Measurements from ENCODE around the gene NNT. TPM values are rescaled to one million over a fixed set of nuclear protein-coding genes. Genes with fewer than 3 reads are reported as not detected.

NNT gene
- polyA plus RNA-seq, 3 donors = 17.1 to 47.2 (median 41.2) TPM

GRCh38 chr5:43677253-43677652 is 74.3 kb downstream of the NNT start:
- Histone ChIP-seq H3K4me3 (replicated peaks in 1 of 3; ENCODE audit: low read depth in 2 of 3, low read length in 3 of 3) (no peak overlapping the region), H3K9me3 (replicated peaks in 1 of 2; ENCODE audit: control insufficient read depth in 1 of 2, insufficient read depth in 1 of 2, low read length in 2 of 2) (no peaks in the 10 kb centered on the region), H3K27me3 (ENCODE audit: control insufficient read depth in 2 of 2, insufficient read depth in 2 of 2, low read length in 2 of 2) (no peaks in the 10 kb centered on the region), H2AFZ (ENCODE audit: insufficient read depth, low read depth, low read length, poor library complexity, severe bottlenecking) (no peak overlapping the region), H3K79me2 (ENCODE audit: insufficient read depth, low read length) (no peaks in the 10 kb centered on the region), H3K36me3 (replicated peaks in 1 of 2; ENCODE audit: control insufficient read depth in 1 of 2, insufficient read depth in 2 of 2, low read length in 2 of 2) (peaks cover 35 to 87% of the 10 kb centered on the region in 2 donors), H3K4me1 (ENCODE audit: control insufficient read depth in 1 of 2, insufficient read depth in 2 of 2, low read length in 2 of 2) (no peaks in the 10 kb centered on the region), H3K9ac (ENCODE audit: insufficient read depth, low read length, poor library complexity, severe bottlenecking) (no peak overlapping the region), H3K4me2 (replicated peaks; ENCODE audit: extremely low read depth, low read length, poor library complexity, severe bottlenecking) (no peak overlapping the region), H4K20me1 (ENCODE audit: insufficient read depth, low read length) (no peaks in the 10 kb centered on the region), H3K27ac (ENCODE audit: low read depth in 1 of 2, low read length in 2 of 2) (no peak overlapping the region)
- Mint-ChIP-seq H3K4me1 (no peaks in the 10 kb centered on the region), H3K27me3 (ENCODE audit: low read depth in 3 of 3) (peaks cover 0 to under 1% (median 0%) of the 10 kb centered on the region in 3 donors), H3K27ac (no peak overlapping the region), H3K4me3 (no peak overlapping the region), H3K36me3 (peaks cover 32 to 43% of the 10 kb centered on the region in 2 donors), H3K9me3 (no peaks in the 10 kb centered on the region)
- TF ChIP-seq, protein P1, sequence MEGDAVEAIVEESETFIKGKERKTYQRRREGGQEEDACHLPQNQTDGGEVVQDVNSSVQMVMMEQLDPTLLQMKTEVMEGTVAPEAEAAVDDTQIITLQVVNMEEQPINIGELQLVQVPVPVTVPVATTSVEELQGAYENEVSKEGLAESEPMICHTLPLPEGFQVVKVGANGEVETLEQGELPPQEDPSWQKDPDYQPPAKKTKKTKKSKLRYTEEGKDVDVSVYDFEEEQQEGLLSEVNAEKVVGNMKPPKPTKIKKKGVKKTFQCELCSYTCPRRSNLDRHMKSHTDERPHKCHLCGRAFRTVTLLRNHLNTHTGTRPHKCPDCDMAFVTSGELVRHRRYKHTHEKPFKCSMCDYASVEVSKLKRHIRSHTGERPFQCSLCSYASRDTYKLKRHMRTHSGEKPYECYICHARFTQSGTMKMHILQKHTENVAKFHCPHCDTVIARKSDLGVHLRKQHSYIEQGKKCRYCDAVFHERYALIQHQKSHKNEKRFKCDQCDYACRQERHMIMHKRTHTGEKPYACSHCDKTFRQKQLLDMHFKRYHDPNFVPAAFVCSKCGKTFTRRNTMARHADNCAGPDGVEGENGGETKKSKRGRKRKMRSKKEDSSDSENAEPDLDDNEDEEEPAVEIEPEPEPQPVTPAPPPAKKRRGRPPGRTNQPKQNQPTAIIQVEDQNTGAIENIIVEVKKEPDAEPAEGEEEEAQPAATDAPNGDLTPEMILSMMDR (IDR thresholded peaks at IDR 0.05) = no peak
- DNase-seq = no peak
- 97% methylated on average over 3 of the region's 4 CpGs for WGBS (ENCODE audit: insufficient coverage)
- intact Hi-C loops (cut with micrococcal nuclease) = no loop called here

GRCh38 chr5:43679214-43679613 is 76.2 kb downstream of the NNT start:
- H3K36me3 ChIP-seq (replicated peaks in 1 of 2; ENCODE audit: control insufficient read depth in 1 of 2, insufficient read depth in 2 of 2, low read length in 2 of 2) = peaks cover 51 to 87% of the 10 kb centered on the region in 2 donors
- Mint-ChIP-seq H3K27ac (no peak overlapping the region), H3K27me3 (ENCODE audit: low read depth in 3 of 3) (peaks cover 0 to 2% (median 0%) of the 10 kb centered on the region in 3 donors), H3K4me3 (no peak overlapping the region), H3K36me3 (peaks cover 35 to 44% of the 10 kb centered on the region in 2 donors), H3K4me1 (no peaks in the 10 kb centered on the region), H3K9me3 (no peaks in the 10 kb centered on the region)
- no peak overlapping the region for H3K27ac ChIP-seq (ENCODE audit: low read depth in 1 of 2, low read length in 2 of 2)
- no peak overlapping the region for H3K9ac ChIP-seq (ENCODE audit: insufficient read depth, low read length, poor library complexity, severe bottlenecking)
- no peaks in the 10 kb centered on the region for H4K20me1 ChIP-seq (ENCODE audit: insufficient read depth, low read length)
- TF ChIP-seq, protein P1 (IDR thresholded peaks at IDR 0.05) = no peak
- no peaks in the 10 kb centered on the region for H3K79me2 ChIP-seq (ENCODE audit: insufficient read depth, low read length)
- H3K27me3 ChIP-seq (ENCODE audit: control insufficient read depth in 2 of 2, insufficient read depth in 2 of 2, low read length in 2 of 2) = no peaks in the 10 kb centered on the region
- no peak overlapping the region for H2AFZ ChIP-seq (ENCODE audit: insufficient read depth, low read depth, low read length, poor library complexity, severe bottlenecking)
- no peak overlapping the region for H3K4me2 ChIP-seq (replicated peaks; ENCODE audit: extremely low read depth, low read length, poor library complexity, severe bottlenecking)
- intact Hi-C loops (cut with micrococcal nuclease) = no loop called here
- WGBS (ENCODE audit: insufficient coverage) = 100% methylated on average over 1 of the region's 3 CpGs
- no peaks in the 10 kb centered on the region for H3K9me3 ChIP-seq (replicated peaks in 1 of 2; ENCODE audit: control insufficient read depth in 1 of 2, insufficient read depth in 1 of 2, low read length in 2 of 2)
- H3K4me1 ChIP-seq (ENCODE audit: control insufficient read depth in 1 of 2, insufficient read depth in 2 of 2, low read length in 2 of 2) = no peaks in the 10 kb centered on the region
- DNase-seq = no peak
- H3K4me3 ChIP-seq (replicated peaks in 1 of 3; ENCODE audit: low read depth in 2 of 3, low read length in 3 of 3) = no peak overlapping the region
